GM23338 (cell line): ENCODE results near the gene DIRAS2. TPM values are rescaled to one million over a fixed set of nuclear protein-coding genes. Genes with fewer than 3 reads are reported as not detected.
"Not testable (repeated sequence)": the region's sequence is repeated elsewhere in the genome, so short reads cannot be mapped to it uniquely, and the experiment has no call there.

ENCODE experiments used
- ATAC-seq: fragments of 200-7000 bp; cut with Tn5 transposase; 3 replicates; pipeline ENCODE4 v1.9.1; 2020
- DNase-seq: peaks from one replicate; pipeline ENCODE4 v3.0.0-alpha.2; 2015; ENCODE audit warnings: low spot score
- H2AFZ ChIP-seq: fragments of 200-600 bp; sonication (generic); 2 replicates; pipeline ENCODE4 v1.8.0; 2016; ENCODE audit warnings: antibody characterized with exemption, mild to moderate bottlenecking, moderate library complexity
- H3F3A ChIP-seq: fragments of 200-600 bp; sonication (generic); replicated peaks from 2 replicates; pipeline ENCODE4 v1.8.0; 2017; ENCODE audit warnings: antibody characterized with exemption, mixed run types, low read depth
- H3K27ac ChIP-seq: fragments of 200-600 bp; sonication (generic); 2 replicates; pipeline ENCODE4 v1.6.1; 2016; ENCODE audit warnings: low read depth
- H3K27me3 ChIP-seq: fragments of 200-600 bp; sonication (generic); 2 replicates; pipeline ENCODE4 v1.8.0; 2016; ENCODE audit warnings: mild to moderate bottlenecking, mixed run types, moderate library complexity; ENCODE audit not compliant: insufficient read depth
- H3K36me3 ChIP-seq: fragments of 200-600 bp; sonication (generic); 2 replicates; pipeline ENCODE4 v1.8.0; 2016; ENCODE audit warnings: mild to moderate bottlenecking; ENCODE audit not compliant: insufficient read depth
- H3K4me1 ChIP-seq: fragments of 200-600 bp; sonication (generic); 2 replicates; pipeline ENCODE4 v1.8.0; 2016; ENCODE audit warnings: mild to moderate bottlenecking, moderate library complexity; ENCODE audit not compliant: insufficient read depth
- H3K4me2 ChIP-seq: fragments of 200-600 bp; sonication (generic); 2 replicates; pipeline ENCODE4 v1.7.1; 2017; ENCODE audit warnings: mixed run types
- H3K4me3 ChIP-seq: fragments of 200-600 bp; sonication (generic); 2 replicates; pipeline ENCODE4 v1.6.1; 2016; ENCODE audit warnings: mixed run types
- H3K79me2 ChIP-seq: fragments of 200-600 bp; sonication (generic); replicated peaks from 2 replicates; pipeline ENCODE4 v1.8.0; 2017; ENCODE audit warnings: mild to moderate bottlenecking; ENCODE audit not compliant: insufficient read depth
- H3K9me2 ChIP-seq: fragments of 200-600 bp; sonication (generic); 2 replicates; pipeline ENCODE4 v1.8.0; 2017; ENCODE audit not compliant: insufficient read depth
- H4K20me1 ChIP-seq: fragments of 200-600 bp; sonication (generic); replicated peaks from 2 replicates; pipeline ENCODE4 v1.8.0; 2017; ENCODE audit warnings: mild to moderate bottlenecking; ENCODE audit not compliant: insufficient read depth
- H3K27ac Mint-ChIP-seq: 2 replicates; pipeline ENCODE4 v1.8.0; 2020; ENCODE audit warnings: inconsistent platforms, mild to moderate bottlenecking, moderate library complexity, mixed read lengths
- H3K27me3 Mint-ChIP-seq: 3 replicates; pipeline ENCODE4 v1.8.0; 2022; ENCODE audit warnings: low read depth, mild to moderate bottlenecking, moderate library complexity, mixed read lengths, inconsistent platforms; ENCODE audit not compliant: insufficient read depth, poor library complexity
- H3K36me3 Mint-ChIP-seq: 3 replicates; pipeline ENCODE4 v1.8.0; 2021; ENCODE audit warnings: low read depth, mild to moderate bottlenecking, inconsistent platforms, moderate library complexity, mixed read lengths
- H3K4me1 Mint-ChIP-seq: 3 replicates; pipeline ENCODE4 v1.8.0; 2020; ENCODE audit warnings: mild to moderate bottlenecking, inconsistent platforms, mixed read lengths
- H3K4me3 Mint-ChIP-seq: 3 replicates; pipeline ENCODE4 v1.8.0; 2021; ENCODE audit warnings: moderate library complexity, mild to moderate bottlenecking, inconsistent platforms, mixed read lengths
- H3K9me3 Mint-ChIP-seq: 3 replicates; pipeline ENCODE4 v1.8.0; 2020; ENCODE audit warnings: moderate library complexity, mild to moderate bottlenecking, inconsistent platforms, mixed read lengths
- EZH2 ChIP-seq: fragments of 200-600 bp; sonication (generic); IDR thresholded peaks from one replicate; pipeline ENCODE4 v1.8.0; 2017; ENCODE audit warnings: antibody characterized with exemption, mild to moderate bottlenecking, low read depth; ENCODE audit not compliant: unreplicated experiment
- EZH2phosphoT487 ChIP-seq: fragments of 200-600 bp; sonication (generic); IDR thresholded peaks from one replicate; pipeline ENCODE4 v1.8.1; 2018; ENCODE audit warnings: antibody characterized with exemption; ENCODE audit not compliant: unreplicated experiment
- JUNB ChIP-seq: IDR thresholded peaks from one replicate; pipeline ENCODE4 v1.6.1; 2016; ENCODE audit warnings: antibody characterized with exemption; ENCODE audit not compliant: unreplicated experiment
- POLR2AphosphoS5 ChIP-seq: IDR thresholded peaks from 2 replicates; pipeline ENCODE4 v1.6.1; 2016; ENCODE audit warnings: antibody characterized with exemption, low read depth
- ZNF114 ChIP-seq: fragments of 250-450 bp; sonication (Bioruptor Pico); IDR thresholded peaks from 2 replicates; pipeline ENCODE4 v1.5.0; 2020; ENCODE audit warnings: mild to moderate bottlenecking, moderate library complexity
- ZNF331 ChIP-seq: fragments of 250-450 bp; sonication (Bioruptor Pico); IDR thresholded peaks from 2 replicates; pipeline ENCODE4 v1.5.0; 2020; ENCODE audit warnings: low read depth, mild to moderate bottlenecking, moderate library complexity
- polyA plus RNA-seq: library from polyadenylated mRNA; unstranded; fragments of >200 nt; fragmentation: Nextera tagmentation; extraction: Ambion mirVana; gene quantifications from 2 replicates; pipeline ENCODE4 v1.2.1, GENCODE V29; 2016
- total RNA-seq: library from RNA; depleted of rRNA; stranded (reverse); fragments of >200 nt; shearing (Covaris generic); gene quantifications from 2 replicates; pipeline ENCODE4 v1.2.3, GENCODE V29; 2014
- TF ChIP-seq, protein P1 (sequence below): fragments of 250-450 bp; sonication (Bioruptor Pico); IDR thresholded peaks from 2 replicates; pipeline ENCODE4 v1.5.0; 2020; ENCODE audit warnings: mild to moderate bottlenecking, moderate library complexity
- TF ChIP-seq, protein P2 (sequence below): IDR thresholded peaks from one replicate; pipeline ENCODE4 v1.6.1; 2018; ENCODE audit warnings: antibody characterized with exemption; ENCODE audit not compliant: unreplicated experiment
- TF ChIP-seq, protein P3 (sequence below): IDR thresholded peaks from 2 replicates; pipeline ENCODE4 v1.6.1; 2016; ENCODE audit warnings: antibody characterized with exemption

DIRAS2 gene
- total and polyA plus RNA-seq, 2 experiments from 2014 or later = 0.13 to 0.28 TPM

DNA sequence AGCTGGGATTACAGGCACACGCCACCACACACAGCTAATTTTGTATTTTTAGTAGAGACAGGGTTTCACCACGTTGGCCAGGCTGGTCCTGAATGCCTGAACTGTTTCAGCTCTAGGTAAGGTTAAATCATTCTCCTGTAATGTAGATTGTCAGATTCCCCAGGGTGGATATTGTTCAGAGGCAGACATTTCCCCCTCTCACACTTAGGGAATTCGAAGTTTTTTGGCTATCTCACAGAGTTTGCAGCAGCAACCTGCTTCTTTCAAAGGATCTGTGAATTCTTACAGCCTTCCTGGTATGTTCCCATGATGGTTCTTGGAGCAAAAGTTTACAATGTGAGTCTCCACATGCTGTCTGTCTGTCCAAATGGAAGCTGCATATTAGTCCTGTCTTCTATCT is 15.6 kb upstream of the DIRAS2 start (continued):
- TF ChIP-seq, protein P1, sequence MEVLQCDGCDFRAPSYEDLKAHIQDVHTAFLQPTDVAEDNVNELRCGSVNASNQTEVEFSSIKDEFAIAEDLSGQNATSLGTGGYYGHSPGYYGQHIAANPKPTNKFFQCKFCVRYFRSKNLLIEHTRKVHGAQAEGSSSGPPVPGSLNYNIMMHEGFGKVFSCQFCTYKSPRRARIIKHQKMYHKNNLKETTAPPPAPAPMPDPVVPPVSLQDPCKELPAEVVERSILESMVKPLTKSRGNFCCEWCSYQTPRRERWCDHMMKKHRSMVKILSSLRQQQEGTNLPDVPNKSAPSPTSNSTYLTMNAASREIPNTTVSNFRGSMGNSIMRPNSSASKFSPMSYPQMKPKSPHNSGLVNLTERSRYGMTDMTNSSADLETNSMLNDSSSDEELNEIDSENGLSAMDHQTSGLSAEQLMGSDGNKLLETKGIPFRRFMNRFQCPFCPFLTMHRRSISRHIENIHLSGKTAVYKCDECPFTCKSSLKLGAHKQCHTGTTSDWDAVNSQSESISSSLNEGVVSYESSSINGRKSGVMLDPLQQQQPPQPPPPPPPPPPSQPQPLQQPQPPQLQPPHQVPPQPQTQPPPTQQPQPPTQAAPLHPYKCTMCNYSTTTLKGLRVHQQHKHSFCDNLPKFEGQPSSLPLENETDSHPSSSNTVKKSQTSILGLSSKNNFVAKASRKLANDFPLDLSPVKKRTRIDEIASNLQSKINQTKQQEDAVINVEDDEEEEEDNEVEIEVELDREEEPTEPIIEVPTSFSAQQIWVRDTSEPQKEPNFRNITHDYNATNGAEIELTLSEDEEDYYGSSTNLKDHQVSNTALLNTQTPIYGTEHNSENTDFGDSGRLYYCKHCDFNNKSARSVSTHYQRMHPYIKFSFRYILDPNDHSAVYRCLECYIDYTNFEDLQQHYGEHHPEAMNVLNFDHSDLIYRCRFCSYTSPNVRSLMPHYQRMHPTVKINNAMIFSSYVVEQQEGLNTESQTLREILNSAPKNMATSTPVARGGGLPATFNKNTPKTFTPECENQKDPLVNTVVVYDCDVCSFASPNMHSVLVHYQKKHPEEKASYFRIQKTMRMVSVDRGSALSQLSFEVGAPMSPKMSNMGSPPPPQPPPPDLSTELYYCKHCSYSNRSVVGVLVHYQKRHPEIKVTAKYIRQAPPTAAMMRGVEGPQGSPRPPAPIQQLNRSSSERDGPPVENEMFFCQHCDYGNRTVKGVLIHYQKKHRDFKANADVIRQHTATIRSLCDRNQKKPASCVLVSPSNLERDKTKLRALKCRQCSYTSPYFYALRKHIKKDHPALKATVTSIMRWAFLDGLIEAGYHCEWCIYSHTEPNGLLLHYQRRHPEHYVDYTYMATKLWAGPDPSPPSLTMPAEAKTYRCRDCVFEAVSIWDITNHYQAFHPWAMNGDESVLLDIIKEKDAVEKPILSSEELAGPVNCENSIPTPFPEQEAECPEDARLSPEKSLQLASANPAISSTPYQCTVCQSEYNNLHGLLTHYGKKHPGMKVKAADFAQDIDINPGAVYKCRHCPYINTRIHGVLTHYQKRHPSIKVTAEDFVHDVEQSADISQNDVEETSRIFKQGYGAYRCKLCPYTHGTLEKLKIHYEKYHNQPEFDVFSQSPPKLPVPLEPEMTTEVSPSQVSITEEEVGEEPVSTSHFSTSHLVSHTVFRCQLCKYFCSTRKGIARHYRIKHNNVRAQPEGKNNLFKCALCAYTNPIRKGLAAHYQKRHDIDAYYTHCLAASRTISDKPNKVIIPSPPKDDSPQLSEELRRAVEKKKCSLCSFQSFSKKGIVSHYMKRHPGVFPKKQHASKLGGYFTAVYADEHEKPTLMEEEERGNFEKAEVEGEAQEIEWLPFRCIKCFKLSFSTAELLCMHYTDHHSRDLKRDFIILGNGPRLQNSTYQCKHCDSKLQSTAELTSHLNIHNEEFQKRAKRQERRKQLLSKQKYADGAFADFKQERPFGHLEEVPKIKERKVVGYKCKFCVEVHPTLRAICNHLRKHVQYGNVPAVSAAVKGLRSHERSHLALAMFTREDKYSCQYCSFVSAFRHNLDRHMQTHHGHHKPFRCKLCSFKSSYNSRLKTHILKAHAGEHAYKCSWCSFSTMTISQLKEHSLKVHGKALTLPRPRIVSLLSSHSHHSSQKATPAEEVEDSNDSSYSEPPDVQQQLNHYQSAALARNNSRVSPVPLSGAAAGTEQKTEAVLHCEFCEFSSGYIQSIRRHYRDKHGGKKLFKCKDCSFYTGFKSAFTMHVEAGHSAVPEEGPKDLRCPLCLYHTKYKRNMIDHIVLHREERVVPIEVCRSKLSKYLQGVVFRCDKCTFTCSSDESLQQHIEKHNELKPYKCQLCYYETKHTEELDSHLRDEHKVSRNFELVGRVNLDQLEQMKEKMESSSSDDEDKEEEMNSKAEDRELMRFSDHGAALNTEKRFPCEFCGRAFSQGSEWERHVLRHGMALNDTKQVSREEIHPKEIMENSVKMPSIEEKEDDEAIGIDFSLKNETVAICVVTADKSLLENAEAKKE (CRISPR knock-in tag) = no peak
- TF ChIP-seq ZNF114 (no peak), JUNB (no peak), ZNF331 (CRISPR knock-in tag) (no peak)

DNA sequence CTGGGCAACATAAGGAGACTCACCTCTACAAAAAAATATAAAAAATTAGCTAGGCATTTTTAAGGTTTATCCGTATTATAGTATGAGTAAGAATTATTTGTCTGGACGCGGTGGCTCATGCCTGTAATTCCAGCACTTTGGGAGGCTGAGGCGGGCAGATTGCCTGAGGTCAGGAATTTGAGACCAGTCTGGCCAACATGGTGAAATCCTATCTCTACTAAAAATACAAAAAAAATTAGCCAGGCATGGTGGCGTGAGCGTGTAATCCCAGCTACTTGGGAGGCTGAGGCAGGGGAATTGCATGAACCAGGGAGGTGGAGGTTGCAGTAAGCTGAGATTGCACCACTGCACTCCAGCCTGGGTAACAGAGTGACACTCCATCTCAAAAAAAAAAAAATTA is 14.3 kb upstream of the DIRAS2 start:
- not testable (repeated sequence) for H3K4me3 Mint-ChIP-seq, H3K36me3 Mint-ChIP-seq, H3F3A ChIP-seq, H3K27me3 ChIP-seq, H3K36me3 ChIP-seq, H3K27me3 Mint-ChIP-seq, H3K4me3 ChIP-seq, H3K4me1 Mint-ChIP-seq, H4K20me1 ChIP-seq, H3K9me3 Mint-ChIP-seq, ATAC-seq, H3K27ac ChIP-seq, H3K9me2 ChIP-seq, DNase-seq, H3K27ac Mint-ChIP-seq, H3K4me1 ChIP-seq, H2AFZ ChIP-seq, H3K4me2 ChIP-seq, H3K79me2 ChIP-seq

DNA sequence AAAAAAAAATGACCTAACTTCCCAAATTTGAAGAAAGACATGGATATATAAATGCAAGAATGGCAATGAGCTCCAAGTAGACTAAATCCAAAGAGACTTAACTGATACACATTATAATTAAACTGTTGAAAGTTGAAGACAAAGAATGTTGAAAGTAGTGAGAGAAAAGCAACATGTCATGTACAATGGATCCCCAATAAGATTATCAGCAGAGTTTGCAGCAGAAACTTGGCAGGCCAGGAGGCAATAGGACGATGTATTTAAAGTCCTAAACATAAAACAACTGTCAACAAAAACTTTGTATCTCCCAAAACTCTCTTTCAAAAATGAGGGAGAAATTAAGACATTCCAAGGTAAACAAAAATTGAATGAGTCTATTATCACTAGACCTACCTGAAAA is 8.6 kb upstream of the DIRAS2 start:
- no peak overlapping the region for H3K4me3 ChIP-seq
- ATAC-seq = no peak
- H3K4me1 ChIP-seq = no peaks in the 10 kb centered on the region
- H3K9me2 ChIP-seq = no peaks in the 10 kb centered on the region
- H3K27ac ChIP-seq = no peak overlapping the region
- no peak overlapping the region for H2AFZ ChIP-seq
- Mint-ChIP-seq H3K4me3 (no peak overlapping the region), H3K4me1 (no peaks in the 10 kb centered on the region), H3K27ac (no peak overlapping the region), H3K36me3 (peaks cover 7% of the 10 kb centered on the region; the same call in 2 of the 3 replicates), H3K9me3 (peaks cover 14% of the 10 kb centered on the region), H3K27me3 (no peaks in the 10 kb centered on the region)
- no peak overlapping the region for H3K4me2 ChIP-seq
- no peaks in the 10 kb centered on the region for H3K36me3 ChIP-seq
- DNase-seq = no peak
- no peaks in the 10 kb centered on the region for H3K27me3 ChIP-seq
- H3F3A ChIP-seq = no peaks in the 10 kb centered on the region
- H4K20me1 ChIP-seq = no peaks in the 10 kb centered on the region
- no peaks in the 10 kb centered on the region for H3K79me2 ChIP-seq
- TF ChIP-seq, protein P2, sequence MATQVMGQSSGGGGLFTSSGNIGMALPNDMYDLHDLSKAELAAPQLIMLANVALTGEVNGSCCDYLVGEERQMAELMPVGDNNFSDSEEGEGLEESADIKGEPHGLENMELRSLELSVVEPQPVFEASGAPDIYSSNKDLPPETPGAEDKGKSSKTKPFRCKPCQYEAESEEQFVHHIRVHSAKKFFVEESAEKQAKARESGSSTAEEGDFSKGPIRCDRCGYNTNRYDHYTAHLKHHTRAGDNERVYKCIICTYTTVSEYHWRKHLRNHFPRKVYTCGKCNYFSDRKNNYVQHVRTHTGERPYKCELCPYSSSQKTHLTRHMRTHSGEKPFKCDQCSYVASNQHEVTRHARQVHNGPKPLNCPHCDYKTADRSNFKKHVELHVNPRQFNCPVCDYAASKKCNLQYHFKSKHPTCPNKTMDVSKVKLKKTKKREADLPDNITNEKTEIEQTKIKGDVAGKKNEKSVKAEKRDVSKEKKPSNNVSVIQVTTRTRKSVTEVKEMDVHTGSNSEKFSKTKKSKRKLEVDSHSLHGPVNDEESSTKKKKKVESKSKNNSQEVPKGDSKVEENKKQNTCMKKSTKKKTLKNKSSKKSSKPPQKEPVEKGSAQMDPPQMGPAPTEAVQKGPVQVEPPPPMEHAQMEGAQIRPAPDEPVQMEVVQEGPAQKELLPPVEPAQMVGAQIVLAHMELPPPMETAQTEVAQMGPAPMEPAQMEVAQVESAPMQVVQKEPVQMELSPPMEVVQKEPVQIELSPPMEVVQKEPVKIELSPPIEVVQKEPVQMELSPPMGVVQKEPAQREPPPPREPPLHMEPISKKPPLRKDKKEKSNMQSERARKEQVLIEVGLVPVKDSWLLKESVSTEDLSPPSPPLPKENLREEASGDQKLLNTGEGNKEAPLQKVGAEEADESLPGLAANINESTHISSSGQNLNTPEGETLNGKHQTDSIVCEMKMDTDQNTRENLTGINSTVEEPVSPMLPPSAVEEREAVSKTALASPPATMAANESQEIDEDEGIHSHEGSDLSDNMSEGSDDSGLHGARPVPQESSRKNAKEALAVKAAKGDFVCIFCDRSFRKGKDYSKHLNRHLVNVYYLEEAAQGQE = no peak
- no peak for TF ChIP-seq EZH2phosphoT487
- TF ChIP-seq EZH2 = no peak
- TF ChIP-seq ZNF114 = no peak
- TF ChIP-seq, protein P3, sequence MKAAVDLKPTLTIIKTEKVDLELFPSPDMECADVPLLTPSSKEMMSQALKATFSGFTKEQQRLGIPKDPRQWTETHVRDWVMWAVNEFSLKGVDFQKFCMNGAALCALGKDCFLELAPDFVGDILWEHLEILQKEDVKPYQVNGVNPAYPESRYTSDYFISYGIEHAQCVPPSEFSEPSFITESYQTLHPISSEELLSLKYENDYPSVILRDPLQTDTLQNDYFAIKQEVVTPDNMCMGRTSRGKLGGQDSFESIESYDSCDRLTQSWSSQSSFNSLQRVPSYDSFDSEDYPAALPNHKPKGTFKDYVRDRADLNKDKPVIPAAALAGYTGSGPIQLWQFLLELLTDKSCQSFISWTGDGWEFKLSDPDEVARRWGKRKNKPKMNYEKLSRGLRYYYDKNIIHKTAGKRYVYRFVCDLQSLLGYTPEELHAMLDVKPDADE = no peak
- TF ChIP-seq POLR2AphosphoS5 = no peak
- TF ChIP-seq JUNB = no peak
